DOHH2 (cell line): Measurements from ENCODE around the gene SF3B1.

Experiments used
- EZH2phosphoT487 ChIP-seq: fragments of 200-600 bp; sonication (generic); IDR thresholded peaks from 2 replicates; pipeline ENCODE4 v1.6.1; 2017; ENCODE audit warnings: borderline replicate concordance, mild to moderate bottlenecking, antibody characterized with exemption, low read length, moderate library complexity, mixed read lengths
- TF ChIP-seq, protein P1 (sequence below): fragments of 200-600 bp; sonication (generic); IDR thresholded peaks from one replicate; pipeline ENCODE4 v1.5.1; 2014; ENCODE audit warnings: antibody characterized with exemption, mild to moderate bottlenecking, low read depth, low read length; ENCODE audit not compliant: poor library complexity, severe bottlenecking

DNA sequence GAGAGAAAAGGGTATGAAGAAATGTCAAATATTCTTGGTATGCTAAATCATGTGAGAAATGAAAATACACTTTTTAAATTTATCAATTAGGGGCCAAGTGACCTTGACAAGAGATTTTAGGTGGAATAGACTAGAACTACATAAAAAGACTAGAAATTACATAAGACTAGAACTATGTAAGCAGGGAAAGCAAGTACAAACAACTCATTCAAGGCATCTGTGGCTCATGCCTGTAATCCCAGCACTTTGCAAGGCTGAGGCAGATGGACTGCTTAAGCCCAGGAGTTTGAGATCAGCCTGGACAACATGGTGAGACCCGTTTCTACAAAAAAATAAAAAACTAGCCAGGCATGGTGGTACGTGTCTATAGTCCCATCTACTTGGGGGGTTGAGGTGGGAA is 20.3 kb downstream of the SF3B1 start:
- TF ChIP-seq, protein P1, sequence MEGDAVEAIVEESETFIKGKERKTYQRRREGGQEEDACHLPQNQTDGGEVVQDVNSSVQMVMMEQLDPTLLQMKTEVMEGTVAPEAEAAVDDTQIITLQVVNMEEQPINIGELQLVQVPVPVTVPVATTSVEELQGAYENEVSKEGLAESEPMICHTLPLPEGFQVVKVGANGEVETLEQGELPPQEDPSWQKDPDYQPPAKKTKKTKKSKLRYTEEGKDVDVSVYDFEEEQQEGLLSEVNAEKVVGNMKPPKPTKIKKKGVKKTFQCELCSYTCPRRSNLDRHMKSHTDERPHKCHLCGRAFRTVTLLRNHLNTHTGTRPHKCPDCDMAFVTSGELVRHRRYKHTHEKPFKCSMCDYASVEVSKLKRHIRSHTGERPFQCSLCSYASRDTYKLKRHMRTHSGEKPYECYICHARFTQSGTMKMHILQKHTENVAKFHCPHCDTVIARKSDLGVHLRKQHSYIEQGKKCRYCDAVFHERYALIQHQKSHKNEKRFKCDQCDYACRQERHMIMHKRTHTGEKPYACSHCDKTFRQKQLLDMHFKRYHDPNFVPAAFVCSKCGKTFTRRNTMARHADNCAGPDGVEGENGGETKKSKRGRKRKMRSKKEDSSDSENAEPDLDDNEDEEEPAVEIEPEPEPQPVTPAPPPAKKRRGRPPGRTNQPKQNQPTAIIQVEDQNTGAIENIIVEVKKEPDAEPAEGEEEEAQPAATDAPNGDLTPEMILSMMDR: no peak
- no peak for TF ChIP-seq EZH2phosphoT487
